Sciatic nerve (tissue), 2 donors: ENCODE results near the gene RAD51B. TPM values are rescaled to one million over a fixed set of nuclear protein-coding genes. Genes with fewer than 3 reads are reported as not detected.
A peak's percentile ranks its signal among the peaks of the same experiment; 100 is the strongest.

Experiments used
- ATAC-seq: fragments of 200-7000 bp; cut with Tn5 transposase; one replicate; pipeline ENCODE4 v1.9.1; 2020; ENCODE audit warnings: mild to moderate bottlenecking, moderate library complexity
- DNase-seq: peaks from one replicate; pipeline ENCODE4 v3.0.0-alpha.2; 2020; ENCODE audit warnings: low spot score
- intact Hi-C: fragments of 100-400 bp; cut with DNase I; formaldehyde crosslinking; loops from one replicate; pipeline ENCODE4 v1.14.2; 2022
- total RNA-seq: library from RNA; stranded (reverse); fragmentation: NEBNext Ultra II Directional; extraction: Animal tissue kit (Norgen Biotek cat#: 25700); gene quantifications from one replicate; pipeline ENCODE4 v1.2.1, GENCODE V29; 2021
- donor health status: DM: no; HTN: no; CAD: no.
- donor health status: DM: no; HTN: no; CAD: no.

RAD51B gene
- total RNA-seq, 1 donor from 2014 or later: 30.4 TPM

GRCh38 chr14:67821121-67821520, 1.5 kb downstream of the RAD51B start:
- intact Hi-C loops: no loop called here
- ATAC-seq (no peak), DNase-seq (no peak)

- no peak for DNase-seq
- ATAC-seq: no peak
- intact Hi-C loops: no loop called here
Observed at GRCh38 chr14:67831113-67831512, 11.5 kb downstream of the RAD51B start.

DNA sequence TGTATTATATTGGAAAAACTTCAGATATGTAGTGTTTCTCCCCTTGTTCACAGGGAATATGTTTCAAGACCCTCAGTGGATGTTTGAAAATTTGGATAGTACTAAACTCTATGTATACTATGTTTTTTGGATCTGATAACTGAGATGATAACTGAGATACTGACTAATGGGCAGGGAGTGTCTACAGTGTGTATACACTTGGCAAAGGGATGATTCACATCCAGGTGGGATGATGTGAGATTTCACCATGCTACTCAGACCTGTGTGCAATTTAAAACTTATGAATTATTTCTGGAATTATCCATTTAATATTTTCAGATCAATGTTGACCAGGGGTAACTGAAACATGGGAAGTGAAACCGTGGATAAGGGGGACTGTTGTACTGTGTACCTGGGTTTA, 13.8 kb downstream of the RAD51B start:
- DNase-seq (no peak), ATAC-seq (no peak)
- intact Hi-C loops: no loop called here

DNA sequence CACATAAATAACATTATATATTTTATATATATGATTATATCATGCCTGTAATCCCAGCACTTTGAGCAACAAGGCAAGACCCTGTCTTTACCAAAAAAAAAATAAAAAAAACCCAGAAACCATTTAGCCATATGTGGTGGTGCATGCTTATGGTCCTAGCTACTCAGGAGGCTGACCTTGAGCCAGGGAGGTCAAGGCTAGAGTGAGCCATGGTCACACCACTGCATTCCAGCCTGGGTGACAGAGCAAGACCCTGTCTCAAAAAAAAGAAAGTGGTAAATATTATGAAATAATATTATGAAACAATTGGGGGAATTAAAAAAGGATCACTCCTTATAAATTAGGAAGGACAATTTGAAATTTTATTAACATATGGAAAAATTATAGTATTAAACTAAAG, 16.0 kb downstream of the RAD51B start:
- intact Hi-C loops: no loop called here
- ATAC-seq (no peak), DNase-seq (no peak)

DNA sequence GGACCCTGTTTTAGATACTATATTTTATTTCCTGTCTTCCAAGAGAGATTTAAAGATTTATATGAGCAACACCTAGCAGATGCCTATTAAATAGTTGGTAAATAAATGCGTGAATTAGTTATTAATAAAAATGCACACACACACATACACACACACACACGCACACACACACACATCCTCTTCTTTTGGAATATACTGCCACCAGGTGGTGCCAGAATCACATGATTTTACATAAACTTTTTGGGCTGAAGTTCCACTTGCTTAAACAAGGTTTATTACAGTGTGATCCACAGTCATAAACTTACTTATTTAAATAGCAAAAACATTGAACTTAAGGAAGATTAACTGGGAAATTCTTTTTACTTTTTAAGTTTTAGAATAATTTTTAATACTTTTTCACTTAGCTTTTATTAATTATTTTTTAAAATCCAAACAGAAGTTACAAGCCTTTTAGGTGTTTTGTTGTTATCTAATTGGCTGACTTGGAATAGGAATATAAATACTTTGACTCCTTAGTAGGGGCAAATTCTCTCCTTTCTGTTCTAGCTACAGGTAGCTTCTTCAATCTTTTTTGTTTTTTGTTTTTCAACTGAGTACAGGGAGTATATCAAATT, 17.5 kb downstream of the RAD51B start:
- ATAC-seq (peak; percentile 59), DNase-seq (no peak)
- intact Hi-C loops: no loop called here

DNA sequence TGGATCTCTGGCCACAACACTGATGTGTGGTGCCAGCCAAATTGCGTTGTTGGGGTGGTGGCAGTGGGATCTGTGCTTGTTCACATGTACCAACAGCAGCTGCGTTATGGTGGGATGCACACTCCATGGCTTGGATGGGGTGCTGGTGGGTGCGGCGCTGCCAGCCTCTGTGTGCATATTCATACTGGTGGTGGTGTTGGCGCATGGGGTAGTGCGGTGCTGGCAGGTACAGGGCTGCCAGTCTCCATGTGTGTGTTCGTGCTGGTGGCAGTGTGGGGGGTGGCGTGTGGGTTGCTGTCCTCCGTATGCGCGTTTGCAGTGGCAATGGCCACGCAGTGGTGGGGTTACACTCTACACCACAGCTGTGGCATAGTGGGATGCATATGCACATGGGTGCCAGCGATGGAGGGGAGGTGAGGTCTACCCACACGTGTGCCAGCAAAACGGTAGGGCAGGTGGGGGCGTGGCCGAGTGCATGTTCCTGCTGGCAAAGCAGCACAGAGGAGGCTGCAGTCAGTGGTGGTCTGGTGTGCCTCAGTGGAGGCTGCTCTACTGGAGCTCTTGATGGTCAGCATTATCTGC, 26.5 kb downstream of the RAD51B start:
- intact Hi-C loops: no loop called here
- ATAC-seq: no peak
- DNase-seq: no peak

GRCh38 chr14:67850066-67850830, 30.7 kb downstream of the RAD51B start:
- no peak for ATAC-seq
- no peak for DNase-seq
- intact Hi-C loops: no loop called here

DNA sequence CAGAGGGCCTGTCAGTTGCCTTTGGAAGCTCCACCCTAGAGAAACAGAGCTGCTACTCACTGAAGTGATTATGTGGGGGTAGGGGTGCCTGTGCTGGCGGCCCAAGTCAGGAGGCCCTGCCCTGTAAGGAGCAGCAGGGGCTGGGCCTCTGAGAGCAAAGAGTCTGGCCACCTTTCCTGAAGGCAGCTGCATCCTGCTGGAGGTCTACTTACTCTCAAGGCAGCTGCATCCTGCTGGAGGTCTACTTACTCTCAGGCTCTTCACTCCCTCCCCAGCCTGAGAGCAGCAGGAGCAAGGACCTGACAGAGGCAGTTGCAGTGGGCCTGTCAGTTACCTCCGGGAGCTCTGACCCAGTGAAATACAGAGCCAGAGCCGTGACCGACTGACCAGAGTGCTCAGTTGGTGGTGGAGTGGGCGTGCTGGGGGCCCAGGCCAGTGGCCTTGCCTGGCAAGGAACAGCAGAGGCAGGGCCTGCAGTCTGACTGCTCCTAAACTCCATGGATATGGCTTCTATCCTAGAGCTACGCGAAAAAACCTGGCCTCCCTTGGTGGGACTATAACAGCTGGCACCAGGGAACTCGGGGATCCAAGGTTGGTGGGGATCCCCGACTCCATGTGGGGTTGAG, 32.3 kb downstream of the RAD51B start:
- no peak for DNase-seq
- intact Hi-C loops: no loop called here
- ATAC-seq: no peak

DNA sequence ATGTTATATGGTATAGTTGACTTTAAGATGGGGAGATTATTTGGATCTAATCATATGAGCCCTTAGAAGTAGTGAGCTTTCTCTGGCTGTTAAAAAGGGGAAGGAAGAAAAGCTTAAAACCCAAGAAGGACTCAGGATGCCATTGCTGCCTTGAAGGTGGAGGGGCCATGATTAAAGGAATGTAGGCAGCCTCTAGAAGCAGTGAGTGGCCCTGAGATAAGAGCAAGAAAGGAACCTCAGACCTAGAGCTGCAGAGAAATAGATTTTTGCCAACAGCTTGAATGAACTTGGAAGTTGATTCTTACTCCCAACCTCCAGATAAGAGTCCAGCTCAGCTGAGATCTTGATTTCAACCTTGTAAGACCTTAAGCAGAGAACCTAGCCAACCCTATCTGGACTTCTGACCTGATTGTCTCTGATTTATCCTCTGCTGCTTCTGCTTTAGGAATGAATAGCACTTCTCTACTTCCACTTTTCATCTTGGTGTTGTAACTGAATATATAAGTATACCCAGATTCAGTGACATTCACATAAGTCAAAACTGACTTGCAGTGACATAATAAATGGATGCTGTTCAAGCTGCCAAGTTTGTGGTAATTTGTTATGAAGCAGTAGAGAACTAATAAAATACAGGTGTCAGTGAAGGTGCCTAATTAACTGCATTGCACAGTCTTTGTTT, 33.5 kb downstream of the RAD51B start:
- DNase-seq (no peak), ATAC-seq (no peak)
- intact Hi-C loops: no loop called here

DNA sequence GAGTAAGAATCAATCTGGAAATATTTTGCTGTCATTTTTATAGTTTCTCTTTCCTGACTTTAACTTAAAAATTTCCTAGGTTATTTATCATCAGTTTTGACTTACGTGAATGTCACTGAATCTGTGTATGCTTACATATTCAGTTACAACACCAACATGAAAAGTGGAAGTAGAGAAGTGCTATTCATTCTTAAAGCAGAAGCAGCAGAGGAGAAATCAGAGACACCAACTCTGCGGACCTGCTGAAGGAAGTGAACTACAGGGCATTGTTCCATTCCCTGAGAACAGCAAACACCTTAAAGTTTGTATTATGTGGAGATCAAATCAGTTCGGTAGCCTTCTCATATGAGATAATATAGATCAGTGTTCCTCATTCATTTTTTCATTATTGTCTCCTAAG, 34.1 kb downstream of the RAD51B start:
- ATAC-seq: peak; percentile 52
- DNase-seq: no peak
- intact Hi-C loops: no loop called here

DNA sequence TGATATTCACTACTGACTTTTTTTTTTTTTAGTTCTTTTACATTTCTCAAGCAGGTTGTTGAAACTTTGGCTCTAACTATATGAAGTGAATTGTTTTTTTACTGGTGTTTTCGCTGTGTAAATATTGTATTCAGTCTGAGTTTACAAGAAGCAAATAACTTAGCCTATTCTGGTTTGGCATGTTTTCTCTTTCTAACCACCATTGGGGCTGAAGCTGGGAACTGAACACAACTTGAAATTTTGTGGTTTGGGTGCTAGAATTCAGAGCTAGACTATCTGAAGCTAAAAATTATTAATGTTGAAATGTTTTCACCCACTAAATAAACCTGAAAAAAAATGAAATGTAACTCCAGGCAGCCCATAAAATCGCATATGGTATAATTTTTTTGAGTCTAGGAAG, 37.2 kb downstream of the RAD51B start:
- intact Hi-C loops: no loop called here
- DNase-seq (no peak), ATAC-seq (no peak)

- ATAC-seq: no peak
- intact Hi-C loops: no loop called here
- DNase-seq: no peak
Observed at GRCh38 chr14:67857778-67858350, 38.3 kb downstream of the RAD51B start.

DNA sequence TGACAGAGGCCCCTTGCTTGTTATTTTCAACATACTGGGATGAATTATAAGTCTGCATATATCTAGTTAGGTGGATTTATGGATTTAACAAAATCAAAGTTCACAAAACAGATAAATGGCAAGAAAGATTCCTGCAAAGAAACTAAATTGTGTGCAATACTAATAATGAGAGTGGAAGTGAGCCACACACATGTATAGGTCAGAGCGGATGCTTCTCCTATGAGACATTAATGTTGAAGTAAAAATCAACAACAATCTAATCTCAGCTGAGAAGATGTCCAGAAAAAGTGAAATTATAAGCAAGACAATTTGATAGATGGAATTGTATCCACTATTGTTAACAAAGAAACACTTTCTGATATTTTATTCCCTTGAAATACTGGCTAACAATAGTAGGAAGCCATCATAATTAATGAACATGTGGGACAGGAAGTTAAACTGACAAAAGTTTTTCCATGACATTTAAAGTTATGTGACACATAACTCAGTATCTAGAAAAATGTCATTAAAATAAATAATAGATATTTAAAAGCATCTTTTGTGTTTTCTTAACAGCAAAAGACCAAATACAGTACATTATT, 39.7 kb downstream of the RAD51B start:
- intact Hi-C loops: no loop called here
- DNase-seq: no peak
- no peak for ATAC-seq

- DNase-seq: no peak
- intact Hi-C loops: no loop called here
- no peak for ATAC-seq
Observed at GRCh38 chr14:67863223-67863622, 43.6 kb downstream of the RAD51B start.

DNA sequence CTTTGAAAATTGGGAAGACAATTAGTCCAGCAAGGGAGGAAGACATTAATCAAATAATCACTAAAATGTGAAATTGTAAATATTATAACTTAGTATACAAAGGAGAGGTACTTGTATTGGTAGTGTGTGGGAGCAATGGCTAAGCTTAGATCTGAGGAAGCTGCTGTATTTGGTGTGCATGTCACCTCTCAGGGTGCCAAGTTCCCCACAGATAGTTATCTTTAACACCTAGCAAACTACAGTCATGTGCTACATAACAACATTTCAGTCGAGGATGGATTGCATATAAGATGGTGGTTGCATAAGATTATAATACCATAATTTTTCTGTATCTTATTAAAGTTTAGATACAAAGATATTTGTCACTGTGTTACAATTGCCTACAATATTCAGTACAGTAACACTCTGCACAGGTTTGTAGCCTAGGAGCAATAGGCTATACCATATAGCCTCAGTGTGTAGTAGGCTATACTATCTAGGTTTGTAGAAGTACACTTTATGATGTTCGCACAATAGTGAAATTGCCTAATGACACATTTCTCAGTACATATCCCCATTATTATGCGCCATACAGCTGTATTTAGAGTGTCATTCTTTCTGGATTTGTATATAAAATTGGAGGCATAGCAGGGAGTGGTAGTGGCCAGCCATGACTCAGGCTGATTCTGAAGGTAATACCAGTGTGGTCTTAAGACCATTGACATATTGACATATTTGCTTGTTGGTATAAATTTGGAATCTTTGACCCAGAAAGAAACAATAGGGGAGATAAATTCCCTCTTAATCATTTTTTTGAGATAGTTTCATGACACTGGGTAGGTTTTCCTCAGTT, 55.8 kb downstream of the RAD51B start:
- ATAC-seq: no peak
- DNase-seq: no peak
- intact Hi-C loops: no loop called here

GRCh38 chr14:67879026-67879425, 59.4 kb downstream of the RAD51B start:
- ATAC-seq: no peak
- intact Hi-C loops: no loop called here

DNA sequence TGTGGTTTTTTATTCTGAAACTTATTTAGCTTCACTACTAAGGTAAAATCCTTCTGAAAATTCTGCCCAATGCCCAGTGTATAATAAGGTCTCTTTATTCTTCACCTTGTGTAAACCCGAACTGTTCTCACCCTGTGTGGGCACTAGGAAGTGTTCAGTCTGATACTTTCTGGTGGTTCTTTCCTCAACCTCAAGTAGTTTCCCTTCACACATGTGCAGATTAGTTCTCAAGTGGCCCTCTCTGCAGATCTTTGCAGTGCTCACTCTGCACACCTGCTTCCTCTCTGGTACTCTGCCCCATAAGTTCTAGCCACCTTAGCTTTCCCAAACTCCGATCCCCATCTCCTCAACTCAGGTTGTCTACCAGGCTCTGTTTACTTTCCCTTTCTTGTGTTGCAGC, 61.6 kb downstream of the RAD51B start:
- DNase-seq (no peak), ATAC-seq (no peak)
- intact Hi-C loops: no loop called here

More at GRCh38 chr14:67879026-67879425, 59.4 kb downstream of the RAD51B start:
- DNase-seq: no peak

DNA sequence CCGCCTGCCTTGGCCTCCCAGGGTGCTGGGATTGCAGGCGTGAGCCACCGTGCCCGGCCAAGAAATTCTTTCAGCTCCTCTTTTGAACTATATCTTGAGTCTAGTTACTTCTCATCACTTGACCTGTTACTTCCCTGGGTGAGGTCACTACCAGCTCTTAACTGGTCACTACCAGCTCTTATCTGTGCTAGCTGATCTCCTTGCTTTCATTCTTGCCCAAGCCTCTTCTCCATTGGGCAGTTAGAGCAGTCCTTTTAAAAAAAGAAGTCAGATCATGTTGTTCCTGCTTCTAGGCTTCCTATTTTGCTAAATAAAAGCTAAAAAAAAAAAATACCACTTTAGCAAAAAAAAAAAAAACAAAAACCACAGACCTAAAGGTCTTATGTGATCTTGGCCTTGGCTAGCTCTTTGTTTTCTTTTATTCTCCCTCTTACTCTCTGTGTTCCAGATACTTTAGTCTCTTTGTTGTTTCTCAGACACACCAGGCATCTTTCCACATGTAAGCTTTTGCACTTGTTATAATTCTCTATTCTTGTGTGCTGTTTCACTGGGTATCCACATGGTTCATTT, 63.5 kb downstream of the RAD51B start:
- ATAC-seq (peak; percentile 74), DNase-seq (no peak)

More for the DNA sequence above, 63.5 kb downstream of the RAD51B start:
- intact Hi-C loops: no loop called here
